SK-N-SH treated with all-trans-retinoic acid at 6 μM for 48 hours (cell line): Measurements from ENCODE around the gene WWTR1.

Source experiments
- CREB5 ChIP-seq: fragments of 250-450 bp; sonication (Bioruptor Pico); IDR thresholded peaks from 2 replicates; pipeline ENCODE4 v1.5.1; 2020; ENCODE audit warnings: low read depth, mild to moderate bottlenecking, moderate library complexity
- CSRNP3 ChIP-seq: fragments of 250-450 bp; sonication (Bioruptor Pico); IDR thresholded peaks from 2 replicates; pipeline ENCODE4 v1.5.1; 2021; ENCODE audit warnings: mild to moderate bottlenecking, moderate library complexity
- PATZ1 ChIP-seq: fragments of 250-450 bp; sonication (Bioruptor Pico); IDR thresholded peaks from 2 replicates; pipeline ENCODE4 v1.8.0; 2020; ENCODE audit warnings: mild to moderate bottlenecking, moderate library complexity, borderline replicate concordance
- ZFP30 ChIP-seq: fragments of 450-650 bp; formaldehyde crosslinking; IDR thresholded peaks from 2 replicates; pipeline ENCODE4 v1.5.0; 2022; ENCODE audit warnings: mild to moderate bottlenecking, moderate library complexity

GRCh38 chr3:149571381-149571780 lies 86.4 kb downstream of the WWTR1 start:
- TF ChIP-seq ZFP30 (CRISPR knock-in tag) (no peak), CREB5 (CRISPR knock-in tag) (no peak), PATZ1 (CRISPR knock-in tag) (no peak), CSRNP3 (CRISPR knock-in tag) (no peak)
